DMS153 treated with DMSO at 0.1 percent for 48 hours (cell line): ENCODE data around the gene NRDE2.
"Not testable (repeated sequence)": the region's sequence is repeated elsewhere in the genome, so short reads cannot be mapped to it uniquely, and the experiment has no call there.

Experiments
- DNase-seq: peaks from one replicate; lab custom pipeline; 2025; ENCODE audit not compliant: unreplicated experiment; lab: John Stamatoyannopoulos, UW

NRDE2 gene

GRCh38 chr14:90274019-90274418 lies 57.7 kb downstream of the NRDE2 start:
- no peak for DNase-seq

GRCh38 chr14:90273532-90273931 lies 58.2 kb downstream of the NRDE2 start:
- DNase-seq: no peak

- DNase-seq: no peak
Measured at GRCh38 chr14:90272523-90272922, 59.2 kb downstream of the NRDE2 start.

- DNase-seq: no peak
Measured at GRCh38 chr14:90268420-90268819, 63.3 kb downstream of the NRDE2 start.

- DNase-seq: no peak
Measured at GRCh38 chr14:90266441-90267154, 65.1 kb downstream of the NRDE2 start.

GRCh38 chr14:90263748-90264449 lies 67.8 kb downstream of the NRDE2 start:
- DNase-seq: no peak

- peak; percentile 63 for DNase-seq
Measured at GRCh38 chr14:90256354-90257131, 75.2 kb downstream of the NRDE2 start, which contains the start of gene PSMC1. Gene PSMC1, plus strand, starts transcription at chr14:90256553. Its CDS starts 45 bp downstream, at chr14:90256598.

GRCh38 chr14:90255871-90256270 lies 75.9 kb downstream of the NRDE2 start:
- DNase-seq: no peak

GRCh38 chr14:90253826-90254225 lies 77.9 kb downstream of the NRDE2 start:
- no peak for DNase-seq

GRCh38 chr14:90248594-90248993 lies 83.1 kb downstream of the NRDE2 start:
- no peak for DNase-seq

GRCh38 chr14:90247441-90247840 lies 84.3 kb downstream of the NRDE2 start:
- not testable (repeated sequence) for DNase-seq

- DNase-seq: no peak
Measured at GRCh38 chr14:90246936-90247335, 84.8 kb downstream of the NRDE2 start.

- no peak for DNase-seq
Measured at GRCh38 chr14:90242444-90242843, 89.3 kb downstream of the NRDE2 start.

- DNase-seq: no peak
Measured at GRCh38 chr14:90239139-90239538, 92.6 kb downstream of the NRDE2 start.

- DNase-seq: peak; percentile 46
Measured at GRCh38 chr14:90235179-90235976, 96.4 kb downstream of the NRDE2 start.

- DNase-seq: not testable (repeated sequence)
Measured at GRCh38 chr14:90229942-90230341, 101.8 kb downstream of the NRDE2 start.

- no peak for DNase-seq
Measured at GRCh38 chr14:90228478-90228877, 103.3 kb downstream of the NRDE2 start.
